ENCODE measurements around the gene TEAD3.

Gene TEAD3

GRCh38 chr6:35493307-35493983, 3.4 kb downstream of the TEAD3 start:
- TF ChIP-seq, protein P1, sequence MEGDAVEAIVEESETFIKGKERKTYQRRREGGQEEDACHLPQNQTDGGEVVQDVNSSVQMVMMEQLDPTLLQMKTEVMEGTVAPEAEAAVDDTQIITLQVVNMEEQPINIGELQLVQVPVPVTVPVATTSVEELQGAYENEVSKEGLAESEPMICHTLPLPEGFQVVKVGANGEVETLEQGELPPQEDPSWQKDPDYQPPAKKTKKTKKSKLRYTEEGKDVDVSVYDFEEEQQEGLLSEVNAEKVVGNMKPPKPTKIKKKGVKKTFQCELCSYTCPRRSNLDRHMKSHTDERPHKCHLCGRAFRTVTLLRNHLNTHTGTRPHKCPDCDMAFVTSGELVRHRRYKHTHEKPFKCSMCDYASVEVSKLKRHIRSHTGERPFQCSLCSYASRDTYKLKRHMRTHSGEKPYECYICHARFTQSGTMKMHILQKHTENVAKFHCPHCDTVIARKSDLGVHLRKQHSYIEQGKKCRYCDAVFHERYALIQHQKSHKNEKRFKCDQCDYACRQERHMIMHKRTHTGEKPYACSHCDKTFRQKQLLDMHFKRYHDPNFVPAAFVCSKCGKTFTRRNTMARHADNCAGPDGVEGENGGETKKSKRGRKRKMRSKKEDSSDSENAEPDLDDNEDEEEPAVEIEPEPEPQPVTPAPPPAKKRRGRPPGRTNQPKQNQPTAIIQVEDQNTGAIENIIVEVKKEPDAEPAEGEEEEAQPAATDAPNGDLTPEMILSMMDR (IDR thresholded peaks at IDR 0.05; ENCODE audit: low read length), result no peak
- no peak for TF ChIP-seq EZH2phosphoT487 (IDR thresholded peaks at IDR 0.05; ENCODE audit: low read length)
- TF ChIP-seq EZH2 (optimal IDR thresholded peaks at IDR 0.05; ENCODE audit: low read depth, low read length), result no peak
- no peaks in the 10 kb centered on the region for H3K9me2 ChIP-seq (replicated peaks; ENCODE audit: insufficient read depth, low read length)
- no peaks in the 10 kb centered on the region for H3K36me3 ChIP-seq (replicated peaks; ENCODE audit: insufficient read depth, low read length)
- H3K9me3 ChIP-seq (replicated peaks; ENCODE audit: insufficient read depth, low read length), result no peaks in the 10 kb centered on the region
- no peak overlapping the region for H3K4me3 ChIP-seq (ENCODE audit: low read length)
- H3K9ac ChIP-seq (ENCODE audit: low read length), result no peak overlapping the region
- no peaks in the 10 kb centered on the region for H4K20me1 ChIP-seq (ENCODE audit: insufficient read depth, low read length)
- no peak overlapping the region for H3K27ac ChIP-seq (ENCODE audit: low read length)
- no peaks in the 10 kb centered on the region for H3K4me1 ChIP-seq (ENCODE audit: low read length)
- H2AFZ ChIP-seq (ENCODE audit: low read length), result no peak overlapping the region
- no peaks in the 10 kb centered on the region for H3F3A ChIP-seq (ENCODE audit: insufficient read depth, low read length)
- no peaks in the 10 kb centered on the region for H3K79me2 ChIP-seq (ENCODE audit: low read length)
- DNase-seq, result no peak
- peaks cover 16% of the 10 kb centered on the region for H3K27me3 ChIP-seq (replicated peaks; ENCODE audit: insufficient read depth, low read length)
- H3K4me2 ChIP-seq (ENCODE audit: low read depth, low read length), result no peak overlapping the region

DNA sequence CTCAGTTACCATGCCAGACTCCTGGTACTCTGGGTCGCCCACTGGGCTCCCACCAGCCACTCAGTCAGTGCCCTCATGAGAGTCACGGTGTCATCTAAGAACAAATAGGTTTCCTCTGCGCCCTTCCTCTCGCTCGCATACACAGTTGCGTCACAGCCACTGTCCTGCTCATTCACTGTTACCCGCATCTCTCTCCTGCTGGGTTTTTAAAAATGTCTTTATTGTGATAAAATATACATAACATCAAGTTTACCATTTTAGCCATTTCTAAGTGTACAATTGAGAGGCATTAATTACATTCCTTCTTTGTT, 4.0 kb downstream of the TEAD3 start:
- Histone ChIP-seq H3K4me3 (ENCODE audit: low read length) (no peak overlapping the region), H3K27me3 (replicated peaks; ENCODE audit: insufficient read depth, low read length) (peaks cover 11% of the 10 kb centered on the region), H3K36me3 (replicated peaks; ENCODE audit: insufficient read depth, low read length) (no peaks in the 10 kb centered on the region), H3K79me2 (ENCODE audit: low read length) (no peaks in the 10 kb centered on the region), H3K27ac (ENCODE audit: low read length) (no peak overlapping the region), H4K20me1 (ENCODE audit: insufficient read depth, low read length) (no peaks in the 10 kb centered on the region), H3F3A (ENCODE audit: insufficient read depth, low read length) (no peaks in the 10 kb centered on the region), H3K9me3 (replicated peaks; ENCODE audit: insufficient read depth, low read length) (no peaks in the 10 kb centered on the region), H3K9me2 (replicated peaks; ENCODE audit: insufficient read depth, low read length) (no peaks in the 10 kb centered on the region), H2AFZ (ENCODE audit: low read length) (no peak overlapping the region), H3K4me2 (ENCODE audit: low read depth, low read length) (no peak overlapping the region), H3K4me1 (ENCODE audit: low read length) (no peaks in the 10 kb centered on the region), H3K9ac (ENCODE audit: low read length) (no peak overlapping the region)
- TF ChIP-seq, protein P1 (IDR thresholded peaks at IDR 0.05; ENCODE audit: low read length), result no peak
- TF ChIP-seq EZH2 (optimal IDR thresholded peaks at IDR 0.05; ENCODE audit: low read depth, low read length) (no peak), EZH2phosphoT487 (IDR thresholded peaks at IDR 0.05; ENCODE audit: low read length) (no peak)
- DNase-seq, result no peak

GRCh38 chr6:35492258-35492973, 4.5 kb downstream of the TEAD3 start:
- H3K27me3 ChIP-seq (replicated peaks; ENCODE audit: insufficient read depth, low read length), result peaks cover 7% of the 10 kb centered on the region
- no peaks in the 10 kb centered on the region for H4K20me1 ChIP-seq (ENCODE audit: insufficient read depth, low read length)
- H3K9me2 ChIP-seq (replicated peaks; ENCODE audit: insufficient read depth, low read length), result no peaks in the 10 kb centered on the region
- H3K79me2 ChIP-seq (ENCODE audit: low read length), result no peaks in the 10 kb centered on the region
- TF ChIP-seq EZH2phosphoT487 (IDR thresholded peaks at IDR 0.05; ENCODE audit: low read length) (no peak), EZH2 (optimal IDR thresholded peaks at IDR 0.05; ENCODE audit: low read depth, low read length) (no peak)
- TF ChIP-seq, protein P1 (IDR thresholded peaks at IDR 0.05; ENCODE audit: low read length), result no peak
- H3K36me3 ChIP-seq (replicated peaks; ENCODE audit: insufficient read depth, low read length), result no peaks in the 10 kb centered on the region
- no peak overlapping the region for H3K4me3 ChIP-seq (ENCODE audit: low read length)
- H3F3A ChIP-seq (ENCODE audit: insufficient read depth, low read length), result no peaks in the 10 kb centered on the region
- DNase-seq, result no peak
- H3K4me2 ChIP-seq (ENCODE audit: low read depth, low read length), result no peak overlapping the region
- H3K9me3 ChIP-seq (replicated peaks; ENCODE audit: insufficient read depth, low read length), result no peaks in the 10 kb centered on the region
- no peak overlapping the region for H3K9ac ChIP-seq (ENCODE audit: low read length)
- no peak overlapping the region for H2AFZ ChIP-seq (ENCODE audit: low read length)
- no peaks in the 10 kb centered on the region for H3K4me1 ChIP-seq (ENCODE audit: low read length)
- H3K27ac ChIP-seq (ENCODE audit: low read length), result no peak overlapping the region

Data from MM.1S (cell line).